GM18508 (cell line): ENCODE results near the gene PLXNA4.

ENCODE experiments used
- ATAC-seq: cut with Tn5 transposase; IDR thresholded peaks from one replicate; pipeline ENCODE4 v1.9.1; 2021; ENCODE audit warnings: moderate number of reproducible peaks; ENCODE audit not compliant: insufficient read depth, unreplicated experiment

The PLXNA4 gene

DNA sequence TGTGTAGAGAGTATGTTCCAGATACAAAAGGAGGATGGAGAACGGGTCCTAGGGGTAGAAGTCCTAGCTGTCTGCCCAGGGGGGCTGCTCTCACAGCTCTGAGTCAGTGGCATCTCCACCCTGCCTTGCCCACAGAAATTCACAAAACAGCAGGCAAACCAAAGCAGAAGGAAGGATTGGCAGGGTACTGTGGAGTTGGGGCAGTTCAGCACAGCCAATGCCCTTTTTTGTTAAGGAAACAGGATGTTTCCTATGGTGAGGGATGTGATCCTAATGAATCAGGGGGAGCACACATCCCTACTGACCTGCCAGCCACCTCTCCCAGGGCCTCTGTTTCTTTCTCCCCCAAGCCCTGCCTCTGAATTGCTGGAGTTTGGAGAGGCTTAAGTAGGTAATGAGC, 457.6 kb downstream of the PLXNA4 start:
- no peak for ATAC-seq

- ATAC-seq = no peak
These were observed 458.6 kb downstream of the PLXNA4 start for GRCh38 chr7:132117636-132118035.

DNA sequence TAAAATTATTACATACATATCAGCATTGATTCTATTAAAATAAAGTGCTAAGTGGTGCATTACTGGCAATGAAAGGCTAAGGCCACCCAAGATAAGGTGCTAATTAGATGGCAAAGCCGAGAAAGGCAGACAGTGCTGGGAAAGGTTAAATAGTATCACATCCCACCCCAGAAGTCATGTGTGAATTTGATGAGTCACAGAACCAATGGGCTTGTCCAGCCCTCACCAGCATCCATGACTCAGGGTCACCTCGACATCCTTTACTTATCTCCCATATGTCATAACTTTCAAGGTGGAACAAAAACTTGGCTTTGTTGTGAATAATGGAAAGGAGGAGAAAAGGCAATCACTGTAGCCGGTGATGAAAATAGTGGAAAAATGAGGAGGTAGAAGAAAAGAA, 459.1 kb downstream of the PLXNA4 start:
- no peak for ATAC-seq

DNA sequence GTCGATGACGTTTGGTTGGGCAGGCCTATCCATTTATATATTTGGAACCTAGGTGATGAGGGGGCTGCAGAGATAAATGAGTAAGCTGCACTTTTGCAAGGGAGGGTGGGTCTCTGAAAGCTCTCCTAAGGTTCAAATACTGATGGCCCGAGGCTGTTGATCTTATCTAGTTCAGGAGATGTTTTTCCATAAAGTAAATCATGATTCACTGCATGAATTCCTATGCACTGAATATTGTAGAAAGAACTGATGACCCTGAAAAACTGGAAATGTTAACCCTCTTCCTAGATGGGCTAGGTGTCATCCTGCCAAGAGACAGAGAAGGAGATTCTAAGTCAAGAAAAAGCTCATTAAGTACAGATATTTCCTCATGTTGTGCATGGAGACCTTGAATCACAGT, 459.9 kb downstream of the PLXNA4 start:
- no peak for ATAC-seq

DNA sequence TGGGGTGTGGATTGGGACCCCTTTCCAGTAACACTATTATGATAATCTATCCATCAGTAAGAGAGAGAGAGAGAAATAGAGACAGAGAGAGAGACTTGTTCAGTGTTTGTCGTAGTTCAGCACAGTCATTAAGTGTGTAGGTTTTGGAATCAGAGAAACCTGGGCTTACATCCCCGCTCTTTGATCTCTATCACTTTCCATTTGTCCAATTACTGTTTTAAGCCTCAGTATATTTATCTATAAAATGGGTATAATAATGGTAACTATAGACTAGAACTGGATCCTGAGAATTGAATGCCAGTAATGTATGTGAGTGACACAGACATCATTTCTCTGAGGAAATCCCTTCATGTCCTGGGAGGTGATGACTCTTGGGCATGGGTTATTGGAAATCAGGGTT, 460.5 kb downstream of the PLXNA4 start:
- no peak for ATAC-seq

GRCh38 chr7:132115028-132115427, 461.2 kb downstream of the PLXNA4 start:
- no peak for ATAC-seq

DNA sequence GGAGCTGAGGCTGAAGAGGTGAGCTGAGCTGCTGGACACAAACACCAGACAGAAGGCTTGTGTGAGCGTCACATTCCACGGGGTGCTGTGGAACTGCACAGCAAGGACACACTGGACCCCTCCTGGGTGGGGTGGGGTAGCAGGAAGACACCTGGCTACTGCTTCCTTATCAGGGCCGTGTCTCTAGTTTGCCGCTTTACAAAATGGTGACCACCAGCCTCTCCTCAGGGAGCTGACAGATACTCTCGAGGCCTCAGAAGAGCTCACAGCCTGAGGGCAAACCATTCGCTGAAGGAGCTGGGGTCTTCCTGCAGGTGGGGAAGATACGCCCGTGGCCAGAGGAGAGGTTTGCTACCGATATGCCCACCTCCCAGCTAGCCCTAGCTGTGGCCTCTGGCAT, 461.9 kb downstream of the PLXNA4 start:
- no peak for ATAC-seq

DNA sequence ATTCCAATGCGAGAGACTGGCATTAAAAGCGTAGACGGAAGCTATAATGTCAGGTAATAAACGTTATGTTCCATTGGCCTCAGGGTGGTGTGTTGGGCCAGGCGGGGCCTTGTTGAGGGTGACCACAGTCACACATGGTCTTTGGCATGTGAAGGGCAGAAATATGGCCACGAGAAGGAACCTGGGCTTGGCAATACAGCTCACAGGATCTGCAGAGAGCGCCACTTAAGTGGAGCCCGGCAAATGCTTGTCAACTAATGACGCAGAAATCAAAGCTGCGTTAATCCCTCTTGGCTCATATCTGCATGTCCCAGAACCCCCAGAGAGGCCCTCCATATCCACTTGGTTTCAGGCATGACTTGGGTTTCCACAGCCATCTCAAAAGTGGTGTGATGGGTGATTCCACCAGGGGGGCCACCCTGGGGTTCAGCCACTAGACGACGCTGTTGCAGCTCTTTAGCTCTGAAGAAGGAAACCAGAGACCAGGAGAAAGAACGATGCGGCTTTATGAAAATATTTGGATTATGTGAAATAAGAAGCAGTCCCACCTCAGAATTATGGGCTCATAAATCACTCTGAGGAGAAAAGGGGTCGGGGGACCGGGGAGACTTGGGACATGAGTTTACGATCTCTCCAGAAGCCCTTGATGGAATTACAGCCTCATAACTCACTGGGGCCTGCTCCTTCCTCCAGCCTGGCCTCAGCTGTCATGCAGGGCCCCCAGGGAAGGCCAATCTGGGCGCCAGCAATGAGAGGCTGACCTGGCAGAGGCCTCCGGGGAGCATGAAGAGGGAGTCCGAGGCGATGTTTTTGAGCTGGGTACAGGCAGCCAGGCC, 462.5 kb downstream of the PLXNA4 start:
- no peak for ATAC-seq

DNA sequence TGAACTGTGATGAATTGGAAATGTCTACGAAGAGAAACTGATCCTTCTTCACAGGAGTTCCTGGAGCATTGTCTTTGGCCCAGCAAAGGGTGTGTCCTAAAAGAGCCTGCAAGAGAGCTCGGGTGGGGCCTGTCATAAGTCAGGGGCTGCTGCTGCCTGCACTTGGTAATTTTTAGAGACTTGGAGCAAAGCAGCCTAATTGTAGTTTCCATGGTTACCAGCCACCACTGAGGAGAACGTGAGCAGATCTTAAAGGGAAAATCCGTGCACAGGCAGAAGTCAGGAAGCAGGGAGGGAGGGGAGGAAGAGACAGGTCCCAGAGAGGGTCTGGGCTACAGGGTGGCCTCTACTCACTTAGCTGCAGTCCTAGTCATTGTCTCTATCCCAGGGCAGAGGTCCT, 463.6 kb downstream of the PLXNA4 start:
- ATAC-seq = no peak

GRCh38 chr7:132112106-132112505, 464.2 kb downstream of the PLXNA4 start:
- no peak for ATAC-seq

DNA sequence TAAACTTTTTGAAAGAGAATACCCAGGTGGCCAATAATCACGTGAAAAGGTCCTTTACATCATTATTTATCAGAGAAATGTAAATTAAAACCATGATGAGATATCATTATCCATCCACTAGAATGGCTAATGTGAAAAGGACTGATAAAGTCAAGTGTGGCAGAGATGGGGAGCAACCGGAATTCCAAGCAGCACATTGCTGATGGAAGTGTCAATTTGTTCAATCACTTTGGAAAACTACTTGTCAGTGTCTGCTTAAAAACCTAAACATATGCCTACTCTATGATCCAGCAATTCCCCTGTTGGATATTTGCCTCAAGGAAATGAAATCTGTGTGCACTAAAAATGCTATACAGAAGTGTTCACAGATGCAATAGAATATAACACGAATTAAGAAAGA, 465.6 kb downstream of the PLXNA4 start:
- ATAC-seq = no peak

DNA sequence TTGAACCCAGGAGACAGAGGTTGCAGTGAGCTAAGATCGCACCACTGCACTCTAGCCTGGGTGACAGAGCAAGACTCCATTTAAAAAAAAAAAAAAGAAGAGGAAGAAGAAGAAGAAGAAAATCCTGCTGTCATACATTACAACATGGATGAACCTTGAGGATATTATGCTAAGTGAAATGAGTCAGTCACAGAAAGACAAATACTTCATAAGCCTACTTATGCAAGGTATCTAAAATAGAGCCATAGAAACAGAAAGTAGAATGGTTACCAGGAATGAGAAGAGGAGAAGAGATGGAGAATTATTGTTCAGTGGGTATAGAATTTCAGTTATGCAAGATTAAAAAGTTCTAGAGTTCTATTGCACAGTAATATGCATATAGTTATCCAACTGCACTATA, 466.5 kb downstream of the PLXNA4 start:
- ATAC-seq = no peak

- ATAC-seq = no peak
These were observed 467.7 kb downstream of the PLXNA4 start for GRCh38 chr7:132108563-132108962.

GRCh38 chr7:132106491-132106890, 469.8 kb downstream of the PLXNA4 start:
- ATAC-seq = no peak

- ATAC-seq = no peak
These were observed 471.2 kb downstream of the PLXNA4 start for GRCh38 chr7:132105096-132105495.

DNA sequence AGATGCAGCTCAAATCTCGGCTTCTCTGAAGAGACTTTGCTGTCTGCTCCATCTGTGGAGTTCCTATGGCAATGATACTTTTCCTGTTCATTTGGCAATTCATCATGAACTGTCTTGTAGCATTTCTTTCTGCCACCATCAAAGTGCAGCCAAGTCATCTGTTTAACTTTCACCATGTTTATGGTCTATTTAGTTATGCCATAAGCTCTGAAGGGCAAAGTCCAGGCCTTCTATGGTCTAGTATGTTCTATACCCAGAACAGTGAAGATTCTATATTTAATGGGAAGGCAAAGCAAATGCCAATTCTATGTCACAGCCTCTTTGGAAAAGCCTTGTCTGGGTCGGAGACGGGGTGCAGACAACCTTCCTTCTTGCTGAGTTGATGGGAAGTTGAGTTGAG, 472.6 kb downstream of the PLXNA4 start:
- ATAC-seq = no peak

DNA sequence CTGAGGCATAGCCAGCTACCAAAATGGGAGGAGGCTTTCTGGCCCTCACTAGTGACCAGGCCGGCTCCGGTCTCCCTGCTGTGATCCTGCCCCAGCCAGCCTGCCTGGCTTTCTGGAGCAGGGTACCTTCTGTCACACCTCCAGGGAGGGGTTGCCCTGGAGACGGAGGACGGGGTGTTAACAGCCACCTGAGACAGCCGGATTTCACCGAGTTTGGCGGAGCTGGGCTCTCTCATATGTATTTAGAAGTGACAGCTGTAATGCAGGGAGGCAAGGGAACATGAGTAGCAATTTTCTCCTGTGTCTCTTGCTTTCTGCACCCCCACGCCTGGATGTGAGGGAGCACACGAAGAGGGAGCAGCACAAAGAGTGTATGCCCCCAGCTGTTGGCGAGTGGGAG, 473.3 kb downstream of the PLXNA4 start:
- ATAC-seq = no peak

DNA sequence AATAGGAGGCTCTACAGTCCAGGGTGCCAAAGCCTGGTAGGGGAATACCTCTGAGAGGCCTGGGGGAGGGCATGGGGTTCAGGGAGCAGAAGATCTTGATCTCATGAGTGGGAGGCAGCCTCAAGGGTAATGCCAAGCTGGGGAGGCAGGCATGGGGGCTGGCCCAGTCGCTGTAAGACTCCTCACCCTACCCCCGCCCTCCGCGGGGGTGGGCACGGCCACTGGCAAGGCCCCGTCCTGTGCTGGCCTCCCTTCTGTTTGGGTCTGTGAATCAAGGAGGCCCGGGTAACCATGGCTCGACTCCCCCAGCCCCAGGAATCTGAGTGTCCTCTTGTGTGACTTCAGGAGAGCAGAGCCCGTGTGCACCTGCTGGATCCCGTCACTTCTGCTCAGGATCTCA, 473.9 kb downstream of the PLXNA4 start:
- no peak for ATAC-seq

GRCh38 chr7:132100981-132101380, 475.3 kb downstream of the PLXNA4 start:
- no peak for ATAC-seq

- ATAC-seq = no peak
These were observed 475.8 kb downstream of the PLXNA4 start for GRCh38 chr7:132100483-132100882.

DNA sequence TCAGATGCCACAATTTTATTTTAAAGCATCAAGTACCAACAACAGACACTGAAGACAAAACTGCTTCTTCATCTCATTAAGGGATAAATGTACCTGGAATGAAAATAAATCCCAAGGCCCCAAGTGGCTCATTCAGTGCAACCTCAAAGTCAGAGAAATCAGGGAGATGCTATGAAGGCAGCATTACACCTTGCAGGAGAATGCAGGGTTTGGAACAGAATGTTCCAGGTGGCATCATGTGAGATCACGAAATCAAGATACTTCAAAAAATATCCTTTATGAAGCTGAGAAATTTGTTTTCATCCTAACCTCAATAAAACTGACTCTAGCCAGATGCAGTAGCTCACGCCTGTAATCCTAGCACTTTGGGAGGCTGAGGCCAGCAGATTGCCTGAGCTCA, 477.1 kb downstream of the PLXNA4 start:
- ATAC-seq = no peak

DNA sequence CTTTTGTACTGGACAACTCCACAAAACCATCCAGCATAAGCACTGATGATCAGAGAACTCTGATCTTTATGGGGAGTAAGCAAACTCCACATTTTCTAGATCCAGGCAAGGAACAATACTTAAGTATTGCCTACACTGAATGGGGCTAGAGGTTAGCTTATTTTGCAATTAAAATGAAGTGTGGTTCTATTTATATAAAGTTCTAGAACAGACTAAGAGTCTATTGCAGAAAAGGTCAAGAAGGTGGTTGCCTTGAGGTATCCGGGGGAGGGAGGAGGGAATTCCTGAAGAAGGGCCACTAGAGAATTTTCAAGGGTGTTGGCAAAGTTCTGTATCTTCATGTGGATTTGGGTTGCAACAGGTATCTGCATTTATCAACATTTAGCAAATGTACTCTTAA, 477.9 kb downstream of the PLXNA4 start:
- no peak for ATAC-seq
